Neural cell (in vitro differentiated cells): ENCODE results near the gene TIMM17B.
A peak's percentile ranks its signal among the peaks of the same experiment; 100 is the strongest.

Experiments used
- EP300 ChIP-seq: fragments of 450-650 bp; conservative IDR thresholded peaks from 2 replicates; pipeline ENCODE4 v1.6.1; 2014; ENCODE audit warnings: antibody characterized with exemption, mild to moderate bottlenecking, moderate library complexity; ENCODE audit not compliant: poor library complexity, severe bottlenecking
- EZH2 ChIP-seq: fragments of 200-600, 300-800 bp; shearing (Covaris generic), sonication (generic); IDR thresholded peaks from 2 replicates; pipeline ENCODE4 v1.6.1; 2014; ENCODE audit warnings: antibody characterized with exemption, low read length, borderline replicate concordance, mild to moderate bottlenecking; ENCODE audit not compliant: insufficient read depth, poor library complexity, severe bottlenecking
- MXI1 ChIP-seq: fragments of 450-650 bp; conservative IDR thresholded peaks from 2 replicates; pipeline ENCODE4 v1.6.1; 2014; ENCODE audit warnings: antibody characterized with exemption, mild to moderate bottlenecking; ENCODE audit not compliant: poor library complexity, severe bottlenecking
- POLR2AphosphoS5 ChIP-seq: IDR thresholded peaks from 2 replicates; pipeline ENCODE4 v1.6.1; 2012
- RAD21 ChIP-seq: fragments of 450-650 bp; conservative IDR thresholded peaks from 2 replicates; pipeline ENCODE4 v1.6.1; 2014; ENCODE audit warnings: antibody characterized with exemption, mild to moderate bottlenecking, moderate library complexity
- REST ChIP-seq: IDR thresholded peaks from 2 replicates; pipeline ENCODE4 v1.6.1; 2012; ENCODE audit warnings: borderline replicate concordance
- SMC3 ChIP-seq: fragments of 450-650 bp; conservative IDR thresholded peaks from 2 replicates; pipeline ENCODE4 v1.6.1; 2014; ENCODE audit warnings: antibody characterized with exemption, mild to moderate bottlenecking, moderate library complexity; ENCODE audit not compliant: poor library complexity
- TAF1 ChIP-seq: IDR thresholded peaks from 2 replicates; pipeline ENCODE4 v1.6.1; 2012; ENCODE audit warnings: low read depth
- TF ChIP-seq, protein P1 (sequence below): fragments of 450-650 bp; IDR thresholded peaks from 2 replicates; pipeline ENCODE4 v1.5.1; 2014; ENCODE audit warnings: antibody characterized with exemption, mild to moderate bottlenecking, moderate library complexity; ENCODE audit not compliant: poor library complexity, severe bottlenecking

- TF ChIP-seq, protein P1, sequence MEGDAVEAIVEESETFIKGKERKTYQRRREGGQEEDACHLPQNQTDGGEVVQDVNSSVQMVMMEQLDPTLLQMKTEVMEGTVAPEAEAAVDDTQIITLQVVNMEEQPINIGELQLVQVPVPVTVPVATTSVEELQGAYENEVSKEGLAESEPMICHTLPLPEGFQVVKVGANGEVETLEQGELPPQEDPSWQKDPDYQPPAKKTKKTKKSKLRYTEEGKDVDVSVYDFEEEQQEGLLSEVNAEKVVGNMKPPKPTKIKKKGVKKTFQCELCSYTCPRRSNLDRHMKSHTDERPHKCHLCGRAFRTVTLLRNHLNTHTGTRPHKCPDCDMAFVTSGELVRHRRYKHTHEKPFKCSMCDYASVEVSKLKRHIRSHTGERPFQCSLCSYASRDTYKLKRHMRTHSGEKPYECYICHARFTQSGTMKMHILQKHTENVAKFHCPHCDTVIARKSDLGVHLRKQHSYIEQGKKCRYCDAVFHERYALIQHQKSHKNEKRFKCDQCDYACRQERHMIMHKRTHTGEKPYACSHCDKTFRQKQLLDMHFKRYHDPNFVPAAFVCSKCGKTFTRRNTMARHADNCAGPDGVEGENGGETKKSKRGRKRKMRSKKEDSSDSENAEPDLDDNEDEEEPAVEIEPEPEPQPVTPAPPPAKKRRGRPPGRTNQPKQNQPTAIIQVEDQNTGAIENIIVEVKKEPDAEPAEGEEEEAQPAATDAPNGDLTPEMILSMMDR = no peak
- peak; percentile 78 for TF ChIP-seq POLR2AphosphoS5
- TF ChIP-seq EZH2 = no peak
- TF ChIP-seq TAF1 = no peak
- no peak for TF ChIP-seq RAD21
- TF ChIP-seq MXI1 = peak; percentile 85
- TF ChIP-seq EP300 = peak; percentile 27
- TF ChIP-seq SMC3 = no peak
- no peak for TF ChIP-seq REST
Measured at GRCh38 chrX:48911412-48912182, 14.0 kb upstream of the TIMM17B start, which contains the start of gene SLC35A2.
